ENCODE data around the gene GCH1.
"Not testable (repeated sequence)": the region's sequence is repeated elsewhere in the genome, so short reads cannot be mapped to it uniquely, and the experiment has no call there.

GCH1 gene

DNA sequence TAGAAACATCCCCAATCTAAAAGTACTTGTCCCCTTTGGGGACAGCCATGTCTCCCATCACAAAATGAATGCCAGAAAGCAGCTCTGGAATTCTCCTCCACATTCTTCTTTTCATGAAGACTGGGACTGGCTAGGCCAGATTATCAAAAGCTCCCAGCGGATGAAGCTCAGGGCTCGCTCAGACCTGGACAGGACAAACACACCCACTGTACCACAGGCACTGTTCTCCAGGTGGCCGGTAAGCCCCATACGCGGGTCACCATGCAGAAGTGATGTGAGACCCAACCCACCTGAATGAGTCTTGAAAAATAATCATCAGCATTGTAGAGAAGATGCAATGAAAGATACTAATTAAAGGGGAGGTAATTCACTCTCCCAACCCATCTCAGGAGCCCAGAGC lies 85.1 kb downstream of the GCH1 start:
- no peak for DNase-seq

DNA sequence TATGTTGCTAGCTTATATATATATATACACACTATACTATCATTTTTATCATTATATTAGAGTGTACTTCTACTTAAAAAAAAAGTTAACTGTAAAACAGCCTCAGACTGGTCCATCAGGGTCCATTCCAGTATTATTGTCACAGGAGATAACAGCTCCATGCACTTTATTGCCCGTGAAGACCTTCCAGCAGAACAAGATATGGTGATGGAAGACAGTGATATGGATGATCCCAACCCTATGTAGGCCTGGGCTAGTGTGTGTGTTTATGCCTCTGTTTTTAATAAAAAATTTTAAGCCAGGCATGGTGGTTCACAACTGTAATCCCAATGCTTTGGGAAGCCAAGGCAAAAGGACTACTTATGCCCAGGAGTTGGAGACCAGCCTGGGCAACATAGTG lies 86.2 kb downstream of the GCH1 start:
- DNase-seq, result no peak

DNA sequence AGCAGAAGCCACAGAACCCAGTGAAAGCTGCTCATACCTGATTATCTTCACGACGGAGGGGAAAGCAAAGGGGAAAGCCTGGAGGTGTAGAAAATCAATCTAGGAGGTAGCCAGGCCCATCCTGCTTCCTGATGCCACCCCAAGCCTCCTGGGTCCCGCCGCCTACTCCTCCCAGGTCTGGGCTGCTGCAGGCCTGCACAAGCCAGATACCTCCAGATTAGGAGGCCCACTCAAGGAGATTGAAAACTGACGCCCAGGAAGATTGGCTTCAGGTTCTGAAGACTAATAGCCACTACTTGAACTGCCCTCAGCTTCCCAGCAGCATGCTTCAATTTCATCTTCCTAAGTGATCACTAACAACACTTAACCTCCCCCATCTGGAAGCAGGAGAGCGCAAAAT lies 87.1 kb downstream of the GCH1 start:
- DNase-seq, result no peak

DNA sequence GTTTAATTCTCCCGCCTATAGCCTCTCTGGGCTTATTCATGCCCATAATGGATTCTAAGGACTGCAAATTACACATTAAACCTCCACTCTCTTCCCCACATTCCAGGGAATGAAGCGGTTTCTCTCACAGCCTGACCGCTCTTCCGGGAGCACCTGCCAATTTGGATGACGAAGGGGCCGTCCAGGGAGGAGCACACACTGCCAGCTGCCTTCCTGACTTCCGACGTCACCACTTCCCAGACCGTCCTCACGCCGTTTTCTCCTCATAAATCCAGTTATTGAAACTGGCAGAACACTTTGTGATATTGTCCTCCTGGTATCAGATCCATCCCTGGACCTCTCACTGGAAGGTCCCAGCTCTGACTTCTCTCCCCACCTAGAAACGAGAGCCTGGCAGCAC lies 87.6 kb downstream of the GCH1 start:
- no peak for DNase-seq

DNA sequence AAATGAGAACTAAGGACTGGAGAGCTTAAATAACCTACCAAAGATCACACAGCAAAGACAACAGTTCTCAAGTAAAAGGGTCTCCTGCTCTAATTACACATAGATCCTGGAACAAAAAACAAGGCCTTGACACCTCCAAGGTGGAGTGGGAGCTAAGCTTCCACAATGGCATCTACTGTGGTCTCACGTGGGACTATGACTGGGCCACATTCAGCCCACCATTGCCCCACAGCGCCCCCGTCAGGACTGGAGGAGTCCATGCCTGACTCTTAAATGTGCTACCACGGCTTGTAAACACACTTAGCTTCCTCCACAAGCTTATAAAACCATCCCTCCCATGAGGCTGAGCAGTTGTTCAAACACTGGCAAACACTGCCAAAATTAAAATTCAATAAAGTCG lies 88.5 kb downstream of the GCH1 start:
- no peak for DNase-seq

DNA sequence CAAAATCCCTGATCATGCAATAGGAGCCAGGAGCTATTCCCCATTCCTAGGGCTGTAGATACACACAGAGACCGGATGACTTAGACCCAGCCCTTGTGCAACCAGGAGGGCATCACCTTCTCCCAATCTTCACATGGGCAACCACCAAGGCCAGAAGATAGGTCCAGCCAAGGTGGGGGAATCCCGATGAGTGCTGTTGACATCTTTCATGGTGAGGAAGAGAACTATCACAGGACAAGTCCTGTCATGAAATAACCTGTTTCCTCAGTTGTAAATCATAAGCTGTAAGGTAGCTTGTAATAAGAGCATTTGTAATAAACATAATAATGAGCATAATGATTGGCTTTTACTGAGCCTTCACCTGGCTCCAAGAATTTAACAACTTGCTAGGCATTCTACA lies 89.5 kb downstream of the GCH1 start:
- no peak for DNase-seq

DNA sequence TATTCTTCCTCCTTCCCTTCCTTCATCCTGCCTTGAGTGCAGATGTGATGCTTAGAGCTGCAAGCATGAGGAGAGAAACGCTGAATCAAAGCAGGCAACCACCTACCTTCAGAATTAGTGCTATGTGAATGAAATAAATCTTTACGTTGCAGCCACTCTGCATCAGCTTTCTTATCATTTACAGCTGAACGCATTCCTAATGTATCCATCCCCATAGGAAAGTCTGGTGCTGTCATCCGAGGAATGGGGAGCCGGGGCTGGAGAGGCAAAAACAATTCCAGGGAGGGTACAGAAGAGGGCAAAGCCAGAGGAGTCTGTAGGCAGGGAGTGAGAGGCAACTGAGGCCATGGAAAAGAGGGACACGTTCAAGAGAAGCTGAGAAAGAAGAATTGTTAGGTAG lies 90.0 kb downstream of the GCH1 start:
- DNase-seq, result no peak

DNA sequence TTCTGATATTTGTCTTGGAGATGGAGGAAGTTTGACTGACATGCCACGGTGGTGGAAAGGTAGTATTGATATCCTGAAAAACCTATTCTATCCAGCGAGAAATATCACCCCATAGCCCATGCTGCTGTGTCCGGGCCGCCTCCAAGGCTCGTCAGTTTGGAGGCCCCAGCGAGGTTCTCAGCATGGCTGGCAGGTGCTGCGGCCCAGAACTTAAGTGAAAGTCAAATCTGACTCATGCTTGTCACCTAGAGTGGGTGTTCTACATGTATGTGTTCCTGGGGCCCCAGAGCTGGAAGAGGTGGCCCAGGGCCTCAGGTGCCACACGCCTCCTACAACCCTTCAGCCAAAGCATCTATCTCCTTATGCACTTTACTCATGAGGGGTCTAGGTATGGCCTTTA lies 92.9 kb downstream of the GCH1 start:
- DNase-seq, result no peak

DNA sequence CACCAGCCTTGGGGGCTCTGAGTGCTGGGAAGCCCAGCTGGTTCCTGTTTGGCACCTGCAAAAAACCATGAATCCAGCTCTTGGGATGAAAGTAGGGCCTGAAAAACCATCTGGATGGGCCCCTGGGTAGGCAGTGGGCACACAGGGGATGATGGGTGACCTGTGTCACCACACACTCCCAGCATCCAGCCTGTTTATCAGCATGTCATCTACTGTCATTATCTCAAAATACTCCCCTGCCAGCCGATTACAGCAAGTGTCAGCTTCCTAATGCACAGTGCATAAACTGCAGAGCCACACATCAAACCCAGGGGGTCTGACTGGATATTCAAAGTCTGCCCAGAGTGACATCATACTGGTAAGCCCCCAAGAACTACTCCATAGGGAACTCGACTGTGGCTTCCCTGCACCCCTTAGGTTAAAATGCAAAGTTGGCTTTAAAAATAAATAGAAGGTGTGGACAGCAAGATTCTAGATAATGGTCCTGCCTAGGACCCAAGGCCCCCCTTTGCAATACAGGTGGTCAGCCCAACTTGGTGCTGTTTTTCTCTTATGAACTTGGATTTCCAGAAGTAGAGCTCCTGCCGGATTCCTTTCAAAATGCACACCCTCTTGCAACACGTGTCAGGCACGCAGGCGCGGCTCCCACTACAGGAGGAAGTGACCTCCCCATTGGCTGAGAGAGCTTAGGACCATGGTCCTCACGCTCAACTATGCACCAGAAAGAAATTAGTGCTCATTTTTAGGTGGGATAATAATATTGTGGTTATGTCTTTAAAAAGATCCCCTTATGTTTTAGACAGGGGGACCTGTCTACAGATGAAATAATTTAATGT lies 94.1 kb downstream of the GCH1 start:
- DNase-seq, result no peak

DNA sequence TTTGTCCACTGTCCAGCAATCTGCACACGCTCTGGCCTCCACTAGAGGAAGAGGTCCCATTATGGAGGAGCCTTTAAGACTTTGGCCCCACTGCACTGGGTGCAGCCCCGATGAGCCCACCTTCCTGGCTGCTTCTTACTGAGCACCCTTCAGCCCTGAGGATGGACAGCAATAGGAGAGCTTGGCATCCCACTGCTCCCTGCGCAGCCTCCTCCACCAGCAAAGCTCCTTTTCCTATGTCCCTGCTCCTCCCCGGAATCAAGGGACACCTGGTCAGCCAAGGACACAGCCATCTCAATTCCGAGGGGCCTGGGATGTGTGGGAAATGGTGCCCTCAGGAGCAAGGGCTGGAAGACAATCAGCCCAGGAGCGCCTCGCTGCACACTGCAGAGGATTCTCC lies 94.7 kb downstream of the GCH1 start:
- DNase-seq, result no peak

DNA sequence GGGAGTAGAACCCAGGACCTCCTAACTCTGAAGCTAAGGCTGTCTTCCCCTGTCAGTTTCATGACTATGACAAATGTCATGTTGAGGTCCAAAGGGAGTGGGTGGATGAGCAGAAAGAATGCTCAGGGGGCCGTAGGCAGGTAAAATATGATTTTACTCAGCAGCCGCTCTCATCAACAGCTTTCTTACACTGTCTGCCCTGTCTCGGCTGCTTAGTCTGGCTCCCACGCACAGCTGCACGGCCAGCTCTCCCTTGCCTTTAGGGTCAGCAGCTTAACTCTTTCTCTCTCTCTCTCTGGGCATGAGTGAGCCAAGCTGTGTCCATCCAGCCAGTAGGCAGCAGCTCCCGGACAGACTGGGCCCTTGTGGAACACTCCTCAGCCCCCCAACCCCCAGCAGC lies 95.2 kb downstream of the GCH1 start:
- DNase-seq, result no peak

DNA sequence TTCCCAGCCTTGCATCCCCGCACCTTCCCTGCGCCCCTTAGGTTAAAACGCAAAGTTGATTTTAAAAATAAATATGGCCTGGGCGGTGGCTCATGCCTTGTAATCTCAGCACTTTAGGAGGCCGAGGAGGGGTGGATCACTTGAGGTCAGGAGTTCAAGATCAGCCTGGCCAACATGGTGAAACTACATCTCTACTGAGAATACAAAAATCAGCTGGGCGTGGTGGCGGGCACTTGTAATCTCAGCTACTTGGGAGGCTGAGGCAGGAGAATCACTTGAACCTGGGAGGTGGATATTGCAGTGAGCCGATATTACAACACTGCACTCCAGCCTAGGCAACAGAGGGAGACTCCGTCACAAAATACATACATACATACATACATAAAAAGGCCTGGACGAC lies 96.0 kb downstream of the GCH1 start:
- DNase-seq, result no peak

DNA sequence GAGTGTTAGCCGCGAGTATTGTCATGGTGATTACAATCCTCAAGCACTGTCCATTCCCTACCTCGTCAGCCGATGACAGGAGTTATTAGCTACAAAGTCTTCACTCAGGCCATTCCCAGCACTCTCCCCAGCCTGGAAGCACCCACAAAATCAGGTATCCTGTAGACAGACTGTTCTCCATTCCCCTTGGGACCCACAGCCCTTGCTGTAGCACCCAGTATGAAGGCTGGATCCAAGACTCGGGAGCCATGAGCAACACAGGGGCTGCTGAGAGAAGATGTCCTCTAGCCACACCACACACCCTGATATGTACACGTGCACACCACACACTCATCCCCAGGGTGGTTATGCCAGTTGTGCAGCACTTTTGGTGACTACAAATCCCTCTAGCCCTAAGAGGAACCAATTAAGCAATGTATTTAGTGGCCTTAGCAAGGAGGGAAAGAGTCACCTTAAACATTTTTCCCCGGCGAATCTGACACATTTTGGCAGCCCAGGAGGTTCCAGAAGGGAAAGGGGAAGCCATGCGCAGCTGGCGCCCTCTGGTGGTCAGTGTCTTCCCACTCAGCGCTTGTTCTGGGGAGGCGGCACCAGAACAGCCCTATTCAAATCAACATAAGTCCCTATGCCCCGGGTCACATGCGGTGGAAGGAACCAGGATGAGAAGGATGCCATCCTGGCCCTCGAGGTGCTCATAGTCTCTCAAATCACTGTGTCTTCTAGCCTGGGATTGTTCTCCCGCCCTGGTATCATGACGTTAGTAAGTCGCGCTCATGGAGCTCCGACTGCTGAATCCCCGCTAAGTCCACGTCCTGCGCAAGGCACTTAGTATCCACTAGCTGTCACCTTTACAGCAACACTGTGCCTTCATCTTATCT lies 96.9 kb downstream of the GCH1 start:
- DNase-seq, result peak; percentile 87

DNA sequence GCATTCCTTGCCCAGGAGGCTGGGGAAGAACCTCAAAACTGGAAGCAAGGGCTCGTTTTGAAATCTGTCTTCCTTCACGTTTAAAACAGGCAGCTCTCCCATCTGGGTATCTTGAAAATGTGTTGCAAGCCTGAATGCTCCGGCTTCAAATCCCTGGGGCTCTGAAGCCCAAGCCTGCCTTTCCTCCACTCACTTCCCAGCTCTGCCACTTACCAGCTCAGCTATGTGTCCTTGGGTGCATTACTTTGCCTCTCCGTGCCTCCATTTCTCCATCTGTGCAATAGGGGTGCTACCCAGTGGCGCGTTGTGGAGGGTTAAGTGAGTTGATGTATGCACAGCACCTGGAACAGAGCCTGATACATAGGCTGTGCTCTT lies 97.6 kb downstream of the GCH1 start:
- DNase-seq, result no peak

DNA sequence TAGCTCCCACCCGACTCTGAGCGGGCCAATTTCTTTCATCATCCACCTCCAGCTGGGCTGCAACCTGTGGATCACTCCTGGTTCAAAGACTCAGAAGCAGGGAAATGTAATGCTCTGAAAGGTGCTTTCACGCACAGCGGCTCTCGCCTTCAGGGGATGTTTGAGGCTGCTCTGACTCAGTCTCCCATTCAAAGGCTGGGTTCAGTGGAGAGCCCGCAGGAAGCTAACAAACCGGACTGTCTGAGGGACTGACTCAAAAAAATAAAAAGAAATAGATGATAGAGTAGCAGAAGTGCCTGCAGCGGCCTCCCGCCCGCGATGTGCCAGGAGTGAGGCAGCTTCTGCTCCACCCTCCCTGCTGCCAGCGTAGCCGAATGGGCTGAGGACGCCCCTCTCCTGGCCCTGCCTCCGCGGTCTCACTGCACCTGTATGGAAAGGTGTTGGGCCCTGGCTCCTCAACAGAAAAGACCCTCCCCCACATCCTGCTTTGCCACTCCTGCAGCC lies 98.0 kb downstream of the GCH1 start:
- no peak for DNase-seq

DNA sequence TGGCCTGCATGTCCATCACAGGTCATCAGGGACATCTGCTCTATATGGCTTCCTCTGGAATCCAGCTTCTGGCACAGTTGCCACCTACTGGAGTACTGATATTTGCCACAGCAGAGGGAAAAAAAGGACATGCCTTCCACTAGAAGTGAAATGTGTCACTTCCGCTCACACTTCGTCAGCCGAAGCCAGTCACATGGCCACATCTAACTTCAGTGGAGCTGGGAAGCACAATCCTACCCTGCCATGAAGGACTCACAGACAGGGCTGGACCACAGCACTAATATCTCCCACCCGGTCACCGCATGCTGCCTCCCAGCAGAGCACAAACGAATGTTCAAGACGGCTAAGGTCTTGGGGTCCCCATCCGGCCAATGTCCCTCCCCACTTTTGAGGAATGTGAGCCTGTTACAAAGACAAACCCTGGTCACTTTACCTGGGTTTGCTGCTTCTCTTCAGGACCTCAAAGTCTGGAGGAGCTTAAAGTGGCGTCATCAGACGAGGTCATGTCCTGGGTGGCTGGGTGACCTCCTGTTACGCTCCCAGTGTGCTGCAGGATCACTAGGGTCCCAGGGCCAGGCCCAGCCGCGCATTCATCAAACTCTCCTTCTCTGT lies 98.6 kb downstream of the GCH1 start:
- DNase-seq, result no peak

DNA sequence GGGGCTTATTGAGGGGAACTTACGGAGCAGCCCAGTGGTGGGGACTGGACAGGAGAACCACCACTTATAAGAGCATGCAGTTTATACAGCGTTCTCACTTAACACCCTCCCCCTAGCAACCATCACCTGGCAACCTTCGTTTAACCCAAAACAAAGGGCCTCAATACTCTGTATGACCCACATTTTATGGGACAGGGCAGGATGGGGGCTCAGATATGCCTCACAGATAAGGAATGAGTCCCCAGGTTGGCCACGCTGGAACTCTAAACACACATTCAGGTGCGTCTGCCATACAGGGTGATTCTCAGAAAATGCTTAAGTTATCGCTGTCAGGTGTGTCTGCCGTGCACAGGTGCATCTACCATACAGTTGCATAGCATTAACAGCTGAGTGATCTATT lies 99.2 kb downstream of the GCH1 start:
- no peak for DNase-seq

DNA sequence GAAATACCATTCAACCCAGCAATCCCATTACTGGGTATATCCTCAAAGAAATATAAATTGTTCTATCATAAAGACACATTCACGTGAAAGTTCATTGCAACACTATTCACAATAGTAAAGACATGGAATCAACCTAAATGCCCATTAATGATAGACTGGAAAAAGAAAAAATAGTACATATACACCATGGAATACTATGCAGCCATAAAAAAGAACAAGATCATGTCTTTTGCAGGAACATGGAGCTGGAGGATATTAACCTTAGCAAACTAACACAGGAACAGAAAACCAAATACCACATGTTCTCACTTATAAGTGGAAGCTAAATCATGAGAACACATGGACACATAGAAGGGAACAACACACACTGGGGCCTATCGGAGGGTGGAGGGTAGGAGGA lies 101.1 kb downstream of the GCH1 start:
- DNase-seq, result not testable (repeated sequence)

DNA sequence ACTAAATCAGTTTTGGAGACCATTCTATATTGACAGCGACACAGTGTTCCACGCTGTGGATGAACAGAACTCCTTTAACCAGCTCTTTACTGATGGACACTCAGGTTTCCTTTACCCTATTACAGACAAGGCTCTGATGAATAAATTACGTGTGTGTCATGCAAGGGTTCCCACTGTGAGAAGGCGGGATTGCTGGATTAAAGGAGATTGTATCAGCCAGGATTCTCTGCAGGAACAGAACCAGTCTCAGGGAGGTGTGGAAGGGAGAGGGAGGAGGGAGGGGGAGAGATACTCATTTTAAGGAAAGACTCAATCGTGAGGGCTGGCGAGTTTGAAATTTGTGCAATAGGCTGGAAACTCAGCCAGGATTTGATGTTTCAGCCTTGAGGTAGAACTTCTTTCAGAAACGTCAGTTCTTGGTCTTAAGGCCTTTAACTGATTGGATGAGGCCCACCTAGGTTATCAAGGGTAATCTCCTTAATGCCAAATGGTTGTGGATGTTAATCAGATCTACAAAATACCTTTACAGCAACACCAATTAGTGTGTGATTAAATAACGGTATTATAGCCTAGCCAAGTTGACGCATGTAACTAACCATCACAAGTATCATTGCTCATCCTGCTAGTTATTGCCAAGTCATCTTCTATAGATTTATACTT lies 104.0 kb downstream of the GCH1 start:
- no peak for DNase-seq

DNA sequence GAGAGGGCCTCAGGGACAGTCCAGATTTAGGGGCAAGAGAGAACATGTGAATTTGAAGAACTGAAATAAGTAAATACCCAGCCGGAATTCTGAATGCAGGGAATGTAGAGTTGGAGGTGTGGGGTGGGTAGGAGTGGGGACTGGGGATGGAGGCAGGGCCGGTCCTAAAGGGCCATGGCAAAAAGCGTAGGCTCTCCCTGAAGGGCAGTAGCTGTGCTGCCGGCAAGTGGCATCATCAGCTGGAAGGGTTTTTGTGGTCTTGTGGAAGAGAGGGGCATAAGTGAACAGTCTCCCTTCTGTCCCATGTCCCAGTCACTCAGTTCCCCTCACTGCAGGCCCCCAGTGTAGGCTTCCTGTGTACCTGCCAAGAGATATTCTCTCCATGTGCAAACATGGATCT lies 104.6 kb downstream of the GCH1 start:
- DNase-seq, result no peak

DNA sequence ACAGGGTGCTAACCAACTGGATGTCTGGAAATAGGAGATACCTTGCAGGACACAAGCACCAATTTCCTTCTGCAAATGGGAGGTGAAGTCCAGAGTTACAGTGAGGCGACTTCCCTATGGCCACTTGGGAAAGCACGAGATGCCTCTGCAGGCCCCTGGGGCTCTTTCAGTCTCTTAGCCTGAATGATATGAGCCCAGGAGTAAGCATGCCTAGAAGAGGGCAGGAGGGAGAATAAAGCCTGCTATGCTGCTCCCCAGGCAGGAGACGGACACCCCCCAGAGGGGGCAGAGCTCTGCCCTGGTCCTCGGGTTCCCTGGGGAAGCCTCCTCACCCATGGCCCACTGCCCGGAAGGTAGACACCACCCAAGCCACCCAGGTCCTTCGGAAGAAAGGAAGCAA lies 105.1 kb downstream of the GCH1 start:
- DNase-seq, result no peak

DNA sequence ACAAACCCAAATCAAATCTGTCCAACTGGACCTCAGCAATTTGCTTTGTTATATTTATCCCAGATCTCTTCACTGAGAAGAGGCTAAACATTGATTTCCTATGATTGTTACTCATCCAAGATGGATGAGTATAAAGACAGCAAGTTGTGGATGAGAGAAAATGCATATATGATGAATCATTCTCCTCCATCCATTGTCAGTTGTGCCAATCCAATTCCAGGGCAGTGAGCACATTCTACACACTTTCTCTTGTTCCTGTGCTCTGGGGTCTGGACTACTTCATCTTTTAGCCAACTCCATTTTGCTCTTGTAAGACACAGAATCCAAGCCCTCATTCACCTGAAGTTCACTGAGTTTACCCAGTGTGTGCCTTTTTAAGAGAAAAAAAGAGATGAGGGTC lies 105.7 kb downstream of the GCH1 start:
- no peak for DNase-seq

DNA sequence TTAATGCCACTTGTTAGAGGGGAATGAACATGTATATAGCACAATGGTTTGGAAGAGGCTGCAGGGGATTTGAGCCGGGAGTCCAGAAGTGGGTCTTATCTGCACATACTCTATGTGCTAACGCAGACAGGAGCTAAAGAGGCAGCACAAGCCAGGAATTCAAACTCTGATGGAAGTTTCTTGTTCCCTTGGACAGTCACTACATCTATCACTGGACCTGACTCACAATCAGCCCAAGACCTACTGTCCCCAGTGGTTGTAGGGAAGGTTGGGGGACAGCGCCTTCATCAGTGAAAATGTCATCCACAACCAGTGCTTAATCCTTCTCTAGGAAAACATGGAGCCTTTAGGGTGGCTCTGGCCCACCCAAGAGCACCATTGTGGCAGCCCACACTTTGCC lies 107.8 kb downstream of the GCH1 start:
- DNase-seq, result no peak

All from NCI-H1092 (cell line).